ENCODE measurements around the gene CERS5.

DNA sequence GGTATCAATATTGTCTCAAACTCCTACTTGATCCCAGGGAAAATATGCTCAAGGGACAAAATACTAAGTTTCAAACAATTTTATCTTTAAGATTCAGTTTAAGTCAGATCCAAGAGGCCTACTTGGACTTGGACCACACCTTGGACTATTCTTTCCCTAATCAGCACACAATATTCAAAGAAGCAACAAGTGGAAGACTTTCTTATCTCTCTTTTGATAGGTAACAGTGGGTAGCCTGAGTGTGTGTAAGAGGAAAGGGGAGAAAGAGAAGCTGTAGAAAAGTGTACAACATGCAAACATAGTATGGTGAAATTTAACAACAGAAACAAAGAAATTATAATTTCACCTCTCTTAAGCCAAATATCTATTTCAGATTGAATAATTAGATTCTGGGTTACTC lies 6.5 kb downstream of the CERS5 start:
- no peak for TF ChIP-seq EZH2 (IDR thresholded peaks at IDR 0.05; ENCODE audit: low read length)
- TF ChIP-seq, protein P1, sequence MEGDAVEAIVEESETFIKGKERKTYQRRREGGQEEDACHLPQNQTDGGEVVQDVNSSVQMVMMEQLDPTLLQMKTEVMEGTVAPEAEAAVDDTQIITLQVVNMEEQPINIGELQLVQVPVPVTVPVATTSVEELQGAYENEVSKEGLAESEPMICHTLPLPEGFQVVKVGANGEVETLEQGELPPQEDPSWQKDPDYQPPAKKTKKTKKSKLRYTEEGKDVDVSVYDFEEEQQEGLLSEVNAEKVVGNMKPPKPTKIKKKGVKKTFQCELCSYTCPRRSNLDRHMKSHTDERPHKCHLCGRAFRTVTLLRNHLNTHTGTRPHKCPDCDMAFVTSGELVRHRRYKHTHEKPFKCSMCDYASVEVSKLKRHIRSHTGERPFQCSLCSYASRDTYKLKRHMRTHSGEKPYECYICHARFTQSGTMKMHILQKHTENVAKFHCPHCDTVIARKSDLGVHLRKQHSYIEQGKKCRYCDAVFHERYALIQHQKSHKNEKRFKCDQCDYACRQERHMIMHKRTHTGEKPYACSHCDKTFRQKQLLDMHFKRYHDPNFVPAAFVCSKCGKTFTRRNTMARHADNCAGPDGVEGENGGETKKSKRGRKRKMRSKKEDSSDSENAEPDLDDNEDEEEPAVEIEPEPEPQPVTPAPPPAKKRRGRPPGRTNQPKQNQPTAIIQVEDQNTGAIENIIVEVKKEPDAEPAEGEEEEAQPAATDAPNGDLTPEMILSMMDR (optimal IDR thresholded peaks at IDR 0.05 in 1 of 3, IDR thresholded peaks at IDR 0.05 in 1 of 3, conservative IDR thresholded peaks at IDR 0.05 in 1 of 3; ENCODE audit: extremely low read depth in 1 of 3, insufficient read depth in 2 of 3, low read length in 3 of 3), result no peak

Data from keratinocyte (primary cell).